MM.1S (cell line): ENCODE results near the gene LRP5.

ENCODE experiments used
- EZH2 ChIP-seq: fragments of 300-600 bp; sonication (generic); optimal IDR thresholded peaks from 2 replicates; pipeline ENCODE3; 2017; ENCODE audit warnings: low read depth, mild to moderate bottlenecking, antibody characterized with exemption, low read length, mixed read lengths
- TF ChIP-seq, protein P1 (sequence below): fragments of 300-600 bp; sonication (generic); IDR thresholded peaks from 2 replicates; pipeline ENCODE4 v1.5.1; 2016; ENCODE audit warnings: antibody characterized with exemption, low read length, mixed read lengths

DNA sequence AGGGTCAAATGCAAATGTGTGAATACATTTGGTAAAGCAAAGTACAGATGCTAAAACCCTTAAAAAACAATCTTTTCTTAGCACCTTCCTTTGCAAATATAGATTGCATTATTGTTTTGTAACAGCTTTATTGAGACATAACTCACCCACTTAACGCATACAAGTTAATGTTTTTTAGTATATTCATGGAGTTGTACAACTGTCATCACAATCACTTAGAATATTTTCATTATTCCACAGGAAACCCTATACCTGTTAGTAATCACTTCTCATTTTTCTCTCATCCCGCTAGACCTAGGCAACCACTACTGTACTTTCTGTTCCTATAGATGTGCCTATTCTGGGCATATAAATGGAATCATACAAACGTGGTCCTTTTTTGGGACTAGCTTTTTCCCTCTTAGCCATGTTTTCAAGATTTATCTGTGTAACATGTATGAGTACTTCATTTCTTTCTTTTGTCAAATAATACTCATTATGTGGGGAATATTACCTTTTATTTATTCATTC is 182.9 kb downstream of the LRP5 start:
- no peak for TF ChIP-seq EZH2
- TF ChIP-seq, protein P1, sequence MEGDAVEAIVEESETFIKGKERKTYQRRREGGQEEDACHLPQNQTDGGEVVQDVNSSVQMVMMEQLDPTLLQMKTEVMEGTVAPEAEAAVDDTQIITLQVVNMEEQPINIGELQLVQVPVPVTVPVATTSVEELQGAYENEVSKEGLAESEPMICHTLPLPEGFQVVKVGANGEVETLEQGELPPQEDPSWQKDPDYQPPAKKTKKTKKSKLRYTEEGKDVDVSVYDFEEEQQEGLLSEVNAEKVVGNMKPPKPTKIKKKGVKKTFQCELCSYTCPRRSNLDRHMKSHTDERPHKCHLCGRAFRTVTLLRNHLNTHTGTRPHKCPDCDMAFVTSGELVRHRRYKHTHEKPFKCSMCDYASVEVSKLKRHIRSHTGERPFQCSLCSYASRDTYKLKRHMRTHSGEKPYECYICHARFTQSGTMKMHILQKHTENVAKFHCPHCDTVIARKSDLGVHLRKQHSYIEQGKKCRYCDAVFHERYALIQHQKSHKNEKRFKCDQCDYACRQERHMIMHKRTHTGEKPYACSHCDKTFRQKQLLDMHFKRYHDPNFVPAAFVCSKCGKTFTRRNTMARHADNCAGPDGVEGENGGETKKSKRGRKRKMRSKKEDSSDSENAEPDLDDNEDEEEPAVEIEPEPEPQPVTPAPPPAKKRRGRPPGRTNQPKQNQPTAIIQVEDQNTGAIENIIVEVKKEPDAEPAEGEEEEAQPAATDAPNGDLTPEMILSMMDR = no peak
